GM23338 (cell line): ENCODE results near the gene MICAL2.

Source experiments
- CTCF ChIP-seq, 2 experiments: fragments of 200-600 bp in 1 of 2; sonication (generic) in 1 of 2; conservative IDR thresholded peaks; 2 replicates each; pipeline versions ENCODE4 v1.5.1 to v1.6.1; 2016 to 2017; ENCODE audit warnings: antibody characterized with exemption in 2 of 2, low read depth in 2 of 2, mild to moderate bottlenecking in 2 of 2, moderate library complexity in 1 of 2
- EZH2 ChIP-seq: fragments of 200-600 bp; sonication (generic); IDR thresholded peaks from one replicate; pipeline ENCODE4 v1.8.0; 2017; ENCODE audit warnings: antibody characterized with exemption, mild to moderate bottlenecking, low read depth; ENCODE audit not compliant: unreplicated experiment

- TF ChIP-seq CTCF (conservative IDR thresholded peaks at IDR 0.05; ENCODE audit: low read depth in 2 of 2) (no peak), EZH2 (no peak)
Measured at GRCh38 chr11:12275818-12276217, 165.4 kb downstream of the MICAL2 start.
